GM18526 (cell line): ENCODE measurements around the gene GASK1A.

Experiments
- POLR2A ChIP-seq: IDR thresholded peaks from 3 replicates; pipeline ENCODE4 v1.6.1; 2011; ENCODE audit not compliant: insufficient read length; ENCODE audit errors: extremely low read depth

Gene GASK1A

DNA sequence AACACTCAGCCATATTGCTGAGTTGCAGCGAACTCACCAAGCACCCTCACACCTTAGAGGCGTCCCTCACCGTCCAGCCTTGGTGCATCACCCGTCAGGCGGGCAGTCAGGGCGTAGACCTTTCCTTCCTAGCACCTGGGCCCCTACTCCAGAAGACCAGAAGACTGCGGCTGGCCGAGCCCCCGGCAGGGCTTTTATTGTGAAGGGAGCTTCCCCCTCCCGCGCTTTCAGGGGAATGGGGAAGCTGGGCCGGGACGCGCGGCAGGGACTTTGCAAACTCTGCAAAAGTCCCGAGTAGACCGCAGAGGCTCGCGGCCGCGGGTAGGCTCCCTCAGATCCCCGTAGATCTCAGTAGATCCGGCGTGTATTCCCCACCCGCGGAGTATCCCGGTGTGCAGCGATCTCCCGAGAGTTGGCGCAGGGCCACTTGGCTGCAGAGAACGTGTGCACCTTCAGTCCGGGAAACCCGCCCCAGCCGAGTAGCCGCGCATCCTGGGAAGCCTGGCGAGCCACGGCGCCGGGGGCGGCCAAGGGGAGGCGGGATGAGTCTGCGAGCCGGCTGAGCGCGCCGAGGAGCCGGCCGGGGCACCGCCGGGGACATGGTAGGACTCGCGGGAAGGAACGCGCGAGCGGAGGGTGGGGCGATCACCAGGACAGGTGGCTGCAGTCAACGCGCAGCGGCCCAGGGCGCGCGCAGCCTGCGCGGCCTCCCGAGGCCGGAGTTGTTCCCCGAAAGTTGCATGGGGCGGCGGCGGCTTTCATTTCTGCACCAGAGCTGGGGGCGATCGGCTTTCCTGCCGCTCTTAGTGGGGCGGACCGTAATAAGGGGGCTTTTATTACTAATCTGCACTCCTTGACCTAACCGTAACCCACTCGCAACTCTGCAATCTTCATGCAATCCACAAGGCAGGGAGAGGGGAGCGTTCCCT, at the start of gene GASK1A:
Gene GASK1A (plus strand): TSS at position 268 of the 929 bp plus-strand sequence. CDS start 332 bp downstream, at position 600.
- no peak for TF ChIP-seq POLR2A

- TF ChIP-seq POLR2A: no peak
These were observed 45.0 kb upstream of the GASK1A start for GRCh38 chr3:42934111-42934510.

DNA sequence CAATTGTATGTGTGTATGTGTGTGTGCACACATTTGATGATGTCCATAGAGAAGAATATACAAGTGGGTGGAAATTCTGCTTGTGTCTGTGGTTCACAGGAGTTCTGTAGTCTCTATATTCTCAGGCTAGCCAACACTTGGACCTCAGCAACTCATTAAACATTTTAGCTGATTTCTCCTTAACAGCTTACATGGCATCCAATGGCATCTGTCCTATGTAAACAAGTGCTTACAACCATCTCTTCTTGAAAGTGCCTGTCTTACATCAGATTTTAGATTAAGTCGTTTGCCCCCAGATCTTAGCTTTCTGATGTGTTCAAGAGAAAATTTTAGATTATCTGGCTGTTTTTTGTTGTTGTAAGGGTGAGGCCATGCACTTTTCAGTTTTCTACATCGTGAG, 44.2 kb upstream of the GASK1A start:
- no peak for TF ChIP-seq POLR2A

DNA sequence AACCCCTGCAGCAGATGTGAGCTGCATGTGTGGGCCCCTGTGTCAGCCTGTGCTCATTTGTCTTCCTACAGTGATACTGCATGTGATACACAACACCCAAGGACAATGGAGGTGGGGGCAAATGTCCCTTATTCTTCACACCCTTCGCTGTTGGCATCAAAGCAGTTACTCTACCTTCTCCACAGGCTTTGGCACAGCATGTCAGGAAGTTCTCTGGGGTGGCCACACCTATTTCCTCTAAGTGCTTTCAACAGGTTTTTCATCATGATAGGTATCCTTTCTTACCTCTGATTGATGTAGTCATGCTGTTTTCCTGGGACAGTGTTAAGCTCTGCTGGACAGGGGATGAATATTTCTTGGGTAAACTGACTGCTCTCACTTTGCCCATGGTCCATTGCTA, 43.6 kb upstream of the GASK1A start:
- TF ChIP-seq POLR2A: no peak

DNA sequence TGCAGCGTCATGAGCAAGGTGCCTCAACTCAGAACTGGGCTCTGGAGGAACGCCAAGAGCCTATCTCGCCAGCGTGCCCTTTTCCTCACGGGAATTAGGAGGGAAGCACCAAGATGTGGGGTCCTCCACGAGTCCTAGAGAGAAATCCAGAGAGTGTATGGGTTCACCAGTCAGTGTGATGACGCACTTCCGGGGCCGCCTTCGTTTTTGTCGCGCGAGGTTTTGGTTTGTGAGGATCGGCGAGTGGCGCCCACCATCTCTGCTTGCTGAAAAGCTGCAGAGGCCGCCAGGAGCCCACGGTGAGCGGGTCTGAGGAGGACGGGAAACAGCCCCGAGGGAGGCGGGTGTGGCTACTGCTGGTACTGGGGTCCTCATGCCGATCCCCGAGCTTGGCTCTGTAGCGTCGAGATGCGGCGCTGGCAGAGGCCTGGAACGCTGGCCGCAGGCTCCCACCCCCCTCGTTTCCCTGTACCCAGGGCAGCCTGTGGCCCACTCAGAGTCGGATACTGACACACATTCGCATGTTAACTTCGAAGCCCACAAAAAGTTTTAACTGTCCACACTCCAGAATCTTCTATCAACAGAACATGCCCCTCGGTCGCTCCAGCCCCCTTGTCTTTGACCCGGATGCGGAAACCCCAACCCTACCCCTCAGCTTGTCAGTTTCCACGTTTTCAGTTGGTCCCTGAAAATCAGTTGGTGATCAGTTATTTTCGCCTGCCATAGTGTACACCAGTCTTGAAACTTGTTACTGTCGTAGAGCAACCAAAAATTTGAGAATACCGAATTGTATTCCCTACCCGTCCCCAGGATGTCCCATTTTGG, 42.7 kb upstream of the GASK1A start:
- TF ChIP-seq POLR2A: no peak

DNA sequence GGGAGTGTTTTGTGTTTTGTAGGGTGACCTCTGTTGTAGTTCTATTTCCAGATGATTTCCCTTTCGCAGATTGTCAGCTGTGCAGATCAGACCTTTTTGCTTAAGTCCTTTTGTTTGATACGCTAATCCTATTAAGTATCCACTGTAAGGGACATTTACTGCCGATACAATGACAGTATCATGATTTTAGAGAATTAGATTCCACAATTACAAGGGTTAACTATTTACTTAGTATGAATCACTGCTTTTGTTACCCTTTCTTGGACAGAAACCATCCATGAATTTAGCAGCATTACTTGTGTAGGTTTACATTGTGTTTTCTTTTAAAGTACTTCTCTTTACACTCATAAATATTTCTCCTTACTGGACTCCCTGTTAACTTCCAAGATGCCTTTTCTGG, 41.8 kb upstream of the GASK1A start:
- TF ChIP-seq POLR2A: no peak

DNA sequence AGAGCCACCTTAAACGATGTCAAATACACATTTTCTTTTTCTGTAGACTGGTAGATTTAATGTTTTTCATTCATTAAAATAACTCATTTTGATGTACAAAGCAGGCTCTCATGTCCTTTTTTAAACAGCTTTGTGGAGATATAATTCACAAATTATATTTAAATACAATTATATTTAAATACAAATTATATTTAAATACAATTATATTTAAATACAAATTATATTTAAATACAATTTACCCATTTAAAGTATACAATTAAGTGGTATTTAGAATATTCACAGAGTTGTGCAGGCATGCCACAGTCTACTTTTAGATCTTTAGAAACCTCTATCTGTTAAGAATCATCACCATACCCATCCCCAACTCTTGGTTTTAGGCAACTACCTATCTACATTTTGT, 36.4 kb upstream of the GASK1A start:
- TF ChIP-seq POLR2A: no peak

GRCh38 chr3:42946050-42946449, 33.1 kb upstream of the GASK1A start:
- TF ChIP-seq POLR2A: no peak

GRCh38 chr3:42957573-42957972, 21.5 kb upstream of the GASK1A start:
- no peak for TF ChIP-seq POLR2A

DNA sequence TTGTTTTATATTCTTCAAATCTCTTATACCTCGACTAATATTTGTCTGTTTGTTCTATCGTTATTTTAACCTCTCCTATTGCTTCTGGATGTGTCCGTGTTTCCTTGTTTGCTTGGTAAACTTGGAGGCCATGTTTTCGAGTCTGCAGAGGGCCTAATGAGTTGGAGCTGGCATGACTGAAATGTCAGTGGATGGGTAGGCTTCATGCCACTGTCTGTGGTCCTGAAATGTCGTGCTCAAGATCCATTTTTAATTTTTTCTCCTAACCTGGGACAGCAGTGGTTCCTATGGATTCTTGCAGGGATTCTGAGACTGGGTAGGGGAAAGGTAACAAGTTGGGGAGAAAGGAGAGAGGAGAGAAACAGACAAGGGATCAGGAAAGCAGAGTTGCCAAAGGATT, 18.8 kb upstream of the GASK1A start:
- no peak for TF ChIP-seq POLR2A

- no peak for TF ChIP-seq POLR2A
These were observed 18.3 kb upstream of the GASK1A start for GRCh38 chr3:42960786-42961185.

DNA sequence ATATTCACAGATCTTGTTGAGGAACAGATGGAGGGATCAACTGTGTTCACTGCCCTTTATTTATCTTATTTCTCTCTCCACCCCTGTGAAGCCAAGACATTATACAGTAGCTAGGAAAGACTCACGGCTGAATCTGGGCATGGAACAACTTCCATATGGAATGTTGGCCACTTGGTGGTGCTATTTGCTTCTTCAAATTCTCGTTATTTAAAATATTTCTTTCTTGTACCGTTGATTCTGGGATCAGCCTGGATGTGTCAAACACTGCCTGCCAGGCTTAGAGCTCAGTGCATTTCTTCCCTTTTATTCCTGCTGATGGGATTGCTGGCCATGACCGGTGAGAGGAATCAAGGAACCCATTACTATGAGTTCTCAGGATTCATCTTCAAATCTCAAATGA, 17.5 kb upstream of the GASK1A start:
- no peak for TF ChIP-seq POLR2A

DNA sequence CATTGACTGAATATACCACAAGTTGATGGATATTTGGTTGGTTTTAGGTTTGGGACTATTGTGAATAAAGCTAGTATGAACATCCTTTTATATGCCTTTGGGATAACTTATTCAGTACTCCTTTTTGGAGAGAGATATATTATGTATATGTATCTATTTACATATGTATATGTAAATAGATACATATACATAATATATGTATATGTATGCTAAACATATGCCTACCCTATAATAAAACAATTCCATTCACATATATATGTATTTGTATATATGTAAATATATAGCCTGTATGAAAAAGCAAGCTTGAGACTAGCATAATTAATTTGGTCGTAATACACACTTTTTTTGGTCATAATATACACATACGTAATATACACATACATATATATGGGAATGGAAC, 15.8 kb upstream of the GASK1A start:
- no peak for TF ChIP-seq POLR2A

- no peak for TF ChIP-seq POLR2A
These were observed 14.8 kb upstream of the GASK1A start for GRCh38 chr3:42964266-42964665.

DNA sequence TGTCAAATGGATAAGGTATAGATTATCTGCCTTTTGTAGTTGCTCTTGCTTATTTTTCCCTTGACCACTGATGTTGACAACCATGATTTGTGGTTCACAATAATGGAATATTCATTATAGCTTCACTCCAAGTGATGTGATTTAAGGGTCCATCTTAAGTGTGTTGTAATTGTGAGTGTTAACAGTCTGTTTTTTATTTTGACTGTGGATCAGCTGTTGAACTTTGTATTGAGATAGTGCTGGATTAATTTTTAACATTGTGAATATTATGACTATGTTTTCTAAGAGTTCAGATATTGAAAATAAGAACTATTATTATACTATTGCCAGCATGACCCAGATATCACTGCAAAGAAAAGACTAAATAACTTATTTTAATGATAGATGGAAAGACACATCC, 8.6 kb upstream of the GASK1A start:
- TF ChIP-seq POLR2A: no peak
